Smooth muscle cell (in vitro differentiated cells): ENCODE data around the gene DSCAML1. TPM values are rescaled to one million over a fixed set of nuclear protein-coding genes. Genes with fewer than 3 reads are reported as not detected.

Source experiments
- DNase-seq: peaks from one replicate; lab custom pipeline; 2025; ENCODE audit not compliant: unreplicated experiment; lab: John Stamatoyannopoulos, UW
- H2AFZ ChIP-seq: fragments of 200-600 bp; sonication (generic); 2 replicates; pipeline ENCODE4 v1.6.0; 2016; ENCODE audit warnings: antibody characterized with exemption, low read depth, mild to moderate bottlenecking
- H3F3A ChIP-seq: fragments of 200-600 bp; sonication (generic); 2 replicates; pipeline ENCODE4 v1.6.0; 2017; ENCODE audit warnings: antibody characterized with exemption, low read depth
- H3K27ac ChIP-seq: fragments of 200-600 bp; sonication (generic); 2 replicates; pipeline ENCODE4 v1.5.1; 2016; ENCODE audit warnings: low read depth, mild to moderate bottlenecking
- H3K27me3 ChIP-seq: fragments of 200-600 bp; sonication (generic); 2 replicates; pipeline ENCODE4 v1.6.1; 2016; ENCODE audit warnings: low read depth, mild to moderate bottlenecking
- H3K36me3 ChIP-seq: fragments of 200-600 bp; sonication (generic); 2 replicates; pipeline ENCODE4 v1.5.1; 2016; ENCODE audit warnings: low read depth
- H3K4me1 ChIP-seq: fragments of 200-600 bp; sonication (generic); 2 replicates; pipeline ENCODE4 v1.5.1; 2016; ENCODE audit warnings: low read depth
- H3K4me2 ChIP-seq: fragments of 200-600 bp; sonication (generic); 2 replicates; pipeline ENCODE4 v1.6.0; 2016; ENCODE audit warnings: mild to moderate bottlenecking
- H3K4me3 ChIP-seq: fragments of 200-600 bp; sonication (generic); 2 replicates; pipeline ENCODE4 v1.5.1; 2016; ENCODE audit warnings: mild to moderate bottlenecking
- H3K79me2 ChIP-seq: fragments of 200-600 bp; sonication (generic); 2 replicates; pipeline ENCODE4 v1.6.0; 2016; ENCODE audit warnings: low read depth, mild to moderate bottlenecking
- H3K9ac ChIP-seq: fragments of 200-600 bp; sonication (generic); 2 replicates; pipeline ENCODE4 v1.6.0; 2016; ENCODE audit warnings: low read depth
- H3K9me3 ChIP-seq: fragments of 200-600 bp; sonication (generic); replicated peaks from 2 replicates; pipeline ENCODE4 v1.5.1; 2016; ENCODE audit warnings: low read depth
- H4K20me1 ChIP-seq: fragments of 200-600 bp; sonication (generic); 2 replicates; pipeline ENCODE4 v1.6.0; 2016; ENCODE audit warnings: low read depth
- WGBS: methylation state at CpG from one replicate; pipeline ENCODE4 v1.1.7; 2016; ENCODE audit warnings: low lambda C conversion rate; 5-methylcytosine and 5-hydroxymethylcytosine counted together
- polyA plus RNA-seq: library from polyadenylated mRNA; unstranded; fragments of >200 nt; fragmentation: Nextera tagmentation; extraction: Ambion mirVana; gene quantifications from 2 replicates; pipeline ENCODE4 v1.2.1, GENCODE V29; 2016
- total RNA-seq: library from RNA; depleted of rRNA; stranded (reverse); fragments of >200 nt; gene quantifications from 2 replicates; pipeline ENCODE4 v1.2.3, GENCODE V29; 2014
- TF ChIP-seq, protein P1 (sequence below): fragments of 200-600 bp; sonication (generic); IDR thresholded peaks from 2 replicates; pipeline ENCODE4 v1.5.1; 2017; ENCODE audit warnings: borderline replicate concordance, mild to moderate bottlenecking, antibody characterized with exemption; ENCODE audit not compliant: insufficient read depth, poor library complexity, severe bottlenecking

DSCAML1 gene
- total and polyA plus RNA-seq, 2 experiments from 2014 or later: 0.22 TPM; not detected in 1

DNA sequence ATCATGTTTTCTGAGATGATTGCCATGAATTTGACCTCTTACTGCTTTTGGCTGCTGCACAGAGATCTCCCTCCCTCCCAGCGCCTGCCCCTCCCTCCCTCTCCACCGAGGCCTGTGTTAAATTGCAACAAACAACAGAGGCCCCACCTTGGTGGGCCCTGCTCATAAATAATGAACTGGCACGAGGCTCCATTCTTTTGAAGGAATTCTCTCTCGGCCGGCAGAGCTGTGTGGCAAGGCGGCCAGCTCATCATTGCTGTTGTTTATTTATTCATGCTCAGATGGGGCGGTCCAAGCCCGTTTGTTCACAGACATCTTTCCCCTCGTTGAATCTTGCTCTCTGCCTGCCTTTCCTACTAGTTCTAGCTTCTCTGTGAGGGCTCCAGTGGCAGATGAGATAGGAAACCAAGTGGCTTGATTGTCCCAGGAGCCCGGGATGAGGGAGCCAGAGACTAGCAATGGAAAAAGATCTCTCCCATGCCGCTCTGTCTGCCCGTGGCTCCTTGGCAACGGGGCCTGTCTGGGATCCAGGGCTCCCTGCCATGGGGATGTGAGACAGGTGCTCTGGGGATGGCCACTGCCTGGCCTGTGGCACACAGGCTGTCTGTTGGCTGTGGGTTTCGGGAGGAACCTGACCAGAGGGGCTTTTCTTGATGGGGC, 192.6 kb downstream of the DSCAML1 start:
- H3K4me1 ChIP-seq: peaks cover 5% of the 10 kb centered on the region
- no peak for DNase-seq
- no peak overlapping the region for H2AFZ ChIP-seq
- WGBS: 62% methylated on average over 14 of the region's 14 CpGs
- no peak overlapping the region for H3K27ac ChIP-seq
- no peak overlapping the region for H3K9ac ChIP-seq
- TF ChIP-seq, protein P1, sequence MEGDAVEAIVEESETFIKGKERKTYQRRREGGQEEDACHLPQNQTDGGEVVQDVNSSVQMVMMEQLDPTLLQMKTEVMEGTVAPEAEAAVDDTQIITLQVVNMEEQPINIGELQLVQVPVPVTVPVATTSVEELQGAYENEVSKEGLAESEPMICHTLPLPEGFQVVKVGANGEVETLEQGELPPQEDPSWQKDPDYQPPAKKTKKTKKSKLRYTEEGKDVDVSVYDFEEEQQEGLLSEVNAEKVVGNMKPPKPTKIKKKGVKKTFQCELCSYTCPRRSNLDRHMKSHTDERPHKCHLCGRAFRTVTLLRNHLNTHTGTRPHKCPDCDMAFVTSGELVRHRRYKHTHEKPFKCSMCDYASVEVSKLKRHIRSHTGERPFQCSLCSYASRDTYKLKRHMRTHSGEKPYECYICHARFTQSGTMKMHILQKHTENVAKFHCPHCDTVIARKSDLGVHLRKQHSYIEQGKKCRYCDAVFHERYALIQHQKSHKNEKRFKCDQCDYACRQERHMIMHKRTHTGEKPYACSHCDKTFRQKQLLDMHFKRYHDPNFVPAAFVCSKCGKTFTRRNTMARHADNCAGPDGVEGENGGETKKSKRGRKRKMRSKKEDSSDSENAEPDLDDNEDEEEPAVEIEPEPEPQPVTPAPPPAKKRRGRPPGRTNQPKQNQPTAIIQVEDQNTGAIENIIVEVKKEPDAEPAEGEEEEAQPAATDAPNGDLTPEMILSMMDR: no peak
- H4K20me1 ChIP-seq: no peaks in the 10 kb centered on the region
- H3F3A ChIP-seq: no peaks in the 10 kb centered on the region
- H3K9me3 ChIP-seq: no peaks in the 10 kb centered on the region
- no peak overlapping the region for H3K4me2 ChIP-seq
- H3K4me3 ChIP-seq: no peak overlapping the region
- no peaks in the 10 kb centered on the region for H3K79me2 ChIP-seq
- H3K27me3 ChIP-seq: no peaks in the 10 kb centered on the region
- no peaks in the 10 kb centered on the region for H3K36me3 ChIP-seq

DNA sequence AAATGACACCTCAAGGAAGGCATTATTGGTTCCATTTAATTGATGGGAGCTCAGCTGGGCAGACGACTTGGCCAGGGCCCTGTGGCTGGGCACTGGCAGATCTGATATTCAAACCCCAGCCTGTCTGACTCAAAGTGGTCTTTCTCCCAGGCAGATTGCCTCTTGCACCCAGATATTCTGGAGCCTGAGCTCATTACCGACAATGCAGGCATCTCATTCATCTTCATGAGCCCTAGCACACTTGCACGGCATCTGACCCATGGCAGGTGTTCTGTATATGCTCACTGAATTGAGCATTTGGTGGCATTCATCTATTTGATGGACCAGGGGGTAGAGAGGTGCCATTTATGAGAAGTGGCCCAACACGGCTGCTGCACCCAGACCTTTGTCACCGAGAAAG, 193.1 kb downstream of the DSCAML1 start:
- DNase-seq: no peak
- Histone ChIP-seq H3F3A (no peaks in the 10 kb centered on the region), H3K4me3 (no peak overlapping the region), H3K4me1 (peaks cover 5% of the 10 kb centered on the region), H3K27me3 (no peaks in the 10 kb centered on the region), H3K4me2 (no peak overlapping the region), H3K79me2 (no peaks in the 10 kb centered on the region), H2AFZ (no peak overlapping the region), H4K20me1 (no peaks in the 10 kb centered on the region), H3K9me3 (no peaks in the 10 kb centered on the region), H3K36me3 (no peaks in the 10 kb centered on the region), H3K9ac (no peak overlapping the region), H3K27ac (no peak overlapping the region)
- TF ChIP-seq, protein P1: no peak
- WGBS: 93% methylated on average over 5 of the region's 5 CpGs

DNA sequence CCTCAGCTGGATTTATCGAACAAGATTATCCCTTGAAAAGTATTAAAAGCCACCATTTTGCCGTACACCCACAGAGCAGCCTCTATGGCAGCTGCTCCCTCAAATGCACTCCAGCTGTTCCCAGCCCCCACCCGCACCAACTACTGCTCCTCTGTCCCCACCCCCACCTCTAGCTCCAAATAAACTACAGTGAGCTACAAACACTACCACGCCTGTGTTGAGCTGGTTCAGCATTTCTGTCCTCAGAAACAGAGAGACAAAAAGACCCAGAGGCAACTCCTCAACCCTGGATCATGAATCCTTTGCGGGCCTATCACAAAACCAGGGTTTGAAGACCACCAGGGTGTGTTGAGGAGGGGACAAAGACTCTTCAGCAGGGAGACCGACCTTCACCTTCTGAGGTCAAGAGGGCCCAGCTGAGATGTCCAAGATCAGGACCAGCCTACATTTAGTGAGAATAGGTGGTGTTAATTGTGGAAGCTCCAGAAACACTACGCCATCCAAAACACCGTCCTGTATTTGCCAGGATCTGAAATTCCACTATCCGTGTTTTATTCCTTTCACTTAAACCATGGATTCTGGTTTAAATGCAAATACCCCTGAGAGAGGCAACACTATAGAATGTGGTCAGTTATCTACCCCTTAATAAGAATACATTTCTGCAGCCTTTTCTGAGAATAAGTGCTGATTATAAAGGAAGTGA, 195.9 kb downstream of the DSCAML1 start:
- H3K36me3 ChIP-seq: no peaks in the 10 kb centered on the region
- no peak overlapping the region for H3K4me2 ChIP-seq
- H3K27me3 ChIP-seq: no peaks in the 10 kb centered on the region
- 84% methylated on average over 9 of the region's 9 CpGs for WGBS
- no peak overlapping the region for H3K27ac ChIP-seq
- H3K4me3 ChIP-seq: no peak overlapping the region
- H3K9ac ChIP-seq: no peak overlapping the region
- no peaks in the 10 kb centered on the region for H4K20me1 ChIP-seq
- no peak for DNase-seq
- peaks cover 5% of the 10 kb centered on the region for H3K4me1 ChIP-seq
- no peaks in the 10 kb centered on the region for H3K79me2 ChIP-seq
- TF ChIP-seq, protein P1: no peak
- no peaks in the 10 kb centered on the region for H3K9me3 ChIP-seq
- no peak overlapping the region for H2AFZ ChIP-seq
- H3F3A ChIP-seq: no peaks in the 10 kb centered on the region
